Gastroesophageal sphincter (tissue), 3 donors: ENCODE measurements around the gene C12orf75.

Experiments
- CTCF ChIP-seq, 4 experiments: fragments of 200-600 bp in 2 of 4; fragments of 450-650 bp in 2 of 4; sonication (generic) in 1 of 4; IDR thresholded peaks; one replicate each; pipeline ENCODE4 v1.5.1; 2017 to 2019; ENCODE audit warnings: antibody characterized with exemption in 4 of 4, mild to moderate bottlenecking in 2 of 4, moderate library complexity in 2 of 4
- EP300 ChIP-seq: sonication (generic); formaldehyde crosslinking; IDR thresholded peaks from one replicate; pipeline ENCODE4 v1.6.1; 2017; ENCODE audit warnings: antibody characterized with exemption, mild to moderate bottlenecking

GRCh38 chr12:105301696-105302095 is 28.8 kb upstream of the C12orf75 start:
- no peak for TF ChIP-seq CTCF (IDR thresholded peaks at IDR 0.05)
- TF ChIP-seq EP300: no peak
